ENCODE data around the gene FAM117A.
"Not testable (repeated sequence)": the region's sequence is repeated elsewhere in the genome, so short reads cannot be mapped to it uniquely, and the experiment has no call there.

Gene FAM117A

DNA sequence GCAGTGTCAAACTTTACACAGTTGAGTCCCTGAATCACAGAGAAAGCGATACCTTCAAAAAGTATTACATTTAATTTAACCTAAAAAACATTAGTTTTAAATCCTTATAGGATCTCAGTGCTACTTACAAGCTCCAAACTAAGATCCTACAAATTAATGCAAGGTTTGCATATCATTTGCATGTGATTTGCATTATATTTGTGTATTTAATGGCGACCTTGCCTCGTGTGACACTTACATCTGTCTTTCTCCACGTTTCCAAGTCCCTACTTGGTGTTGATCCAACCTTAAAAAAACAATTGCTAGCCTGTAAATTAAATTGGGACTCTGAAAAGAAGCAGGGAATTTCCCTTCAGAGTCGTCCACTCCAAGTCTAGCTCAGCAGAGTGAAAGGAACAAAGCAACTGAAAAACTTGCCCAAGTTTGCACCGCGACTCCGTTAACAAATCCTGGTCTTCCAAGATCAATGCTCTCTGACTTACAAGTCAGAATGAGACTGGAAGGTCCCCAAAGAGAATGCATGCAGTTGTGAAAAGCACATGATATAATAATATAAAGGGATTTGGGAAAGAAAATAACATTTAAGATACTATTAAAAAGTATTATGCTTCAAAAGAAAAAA is 739 bp upstream of the FAM117A start:
- DNase-seq (ENCODE audit: low read depth in 4 of 4, low spot score in 1 of 4), result no peak

DNA sequence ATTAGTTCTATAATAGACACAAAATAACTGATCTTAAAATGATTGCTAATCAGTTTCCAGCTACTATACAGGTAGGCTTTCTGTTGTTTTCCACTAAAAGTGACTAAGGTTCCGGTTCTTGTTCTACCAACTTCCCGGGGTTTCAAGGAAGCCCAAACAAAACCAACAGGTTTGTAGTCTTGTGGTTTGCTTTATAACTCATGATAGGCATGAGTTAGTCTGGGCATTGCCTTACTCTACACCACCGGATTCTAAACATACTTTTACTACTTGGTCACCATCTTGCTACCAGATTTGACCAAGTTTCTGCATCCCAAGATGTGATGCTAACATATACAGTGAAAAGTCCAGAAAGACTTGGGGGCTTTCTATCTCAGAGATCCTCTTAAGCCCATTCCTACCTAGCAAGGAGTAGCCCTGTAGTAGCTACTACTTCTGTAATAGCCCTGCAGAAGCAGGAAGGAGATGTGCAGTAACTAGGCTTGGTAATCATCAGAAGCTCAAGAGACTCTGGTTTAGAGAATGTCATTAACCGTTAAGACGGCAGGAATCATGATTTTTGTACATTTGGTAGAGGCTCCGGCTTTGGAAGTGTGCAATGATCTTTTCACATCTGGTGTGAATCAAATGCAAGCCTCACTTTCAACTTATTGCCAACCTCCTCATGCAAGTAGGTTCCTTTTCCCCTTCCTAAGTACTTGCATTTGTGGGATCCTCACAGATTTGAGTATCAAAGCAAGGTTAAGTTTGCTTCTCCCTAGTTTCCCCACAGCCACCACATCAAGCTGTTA is 1.6 kb downstream of the FAM117A start:
- no peak for DNase-seq (ENCODE audit: low read depth in 4 of 4, low spot score in 1 of 4)

DNA sequence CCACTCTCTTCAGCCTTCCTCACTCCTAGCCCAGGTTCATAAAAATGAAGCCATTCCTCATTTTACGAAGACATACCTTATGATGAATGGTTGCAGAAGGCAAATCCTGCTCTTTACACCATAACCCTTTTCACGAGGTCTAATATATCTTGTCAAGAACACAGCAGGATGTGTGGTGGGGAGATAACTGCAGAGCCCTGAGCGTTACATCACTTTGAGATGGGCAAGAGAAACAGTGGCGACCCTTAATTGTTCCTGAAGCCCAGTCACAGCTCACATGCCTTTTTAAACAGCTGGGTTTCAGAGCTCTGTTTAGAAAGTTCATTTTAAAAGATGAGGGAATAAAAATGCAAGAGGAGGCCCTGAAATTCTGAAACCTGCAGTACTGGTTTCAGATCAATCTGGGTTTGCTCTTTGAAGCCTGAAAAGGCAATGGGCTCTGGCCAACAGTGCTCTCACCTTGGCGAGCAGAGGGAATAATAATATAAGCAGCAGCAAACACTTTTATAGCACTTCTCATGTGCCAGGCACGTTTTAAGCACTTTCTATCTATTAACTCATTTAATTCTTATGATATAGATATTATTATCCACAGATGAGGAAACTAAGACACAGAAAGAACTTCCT is 2.9 kb downstream of the FAM117A start:
- no peak for DNase-seq (ENCODE audit: low read depth in 4 of 4, low spot score in 1 of 4)

DNA sequence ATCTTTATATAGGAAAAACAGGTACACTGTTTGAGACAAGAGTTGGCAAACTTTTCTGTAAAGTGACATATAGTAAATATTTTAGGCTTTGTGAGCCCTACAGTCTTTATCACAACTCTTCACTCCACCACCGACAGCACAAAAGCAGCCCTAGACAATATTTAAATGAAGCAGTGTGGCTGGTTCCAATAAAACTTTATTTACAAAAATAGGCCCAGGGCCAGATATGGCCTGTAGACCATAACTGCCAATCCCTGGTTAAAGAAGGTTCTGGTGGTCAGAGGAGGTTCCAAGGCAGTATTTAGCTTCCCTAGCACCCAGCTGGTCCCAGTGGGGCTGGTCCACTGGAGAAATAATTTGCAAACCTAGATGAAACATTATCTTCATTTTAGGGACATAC is 3.6 kb downstream of the FAM117A start:
- DNase-seq (ENCODE audit: low read depth in 4 of 4, low spot score in 1 of 4), result no peak

DNA sequence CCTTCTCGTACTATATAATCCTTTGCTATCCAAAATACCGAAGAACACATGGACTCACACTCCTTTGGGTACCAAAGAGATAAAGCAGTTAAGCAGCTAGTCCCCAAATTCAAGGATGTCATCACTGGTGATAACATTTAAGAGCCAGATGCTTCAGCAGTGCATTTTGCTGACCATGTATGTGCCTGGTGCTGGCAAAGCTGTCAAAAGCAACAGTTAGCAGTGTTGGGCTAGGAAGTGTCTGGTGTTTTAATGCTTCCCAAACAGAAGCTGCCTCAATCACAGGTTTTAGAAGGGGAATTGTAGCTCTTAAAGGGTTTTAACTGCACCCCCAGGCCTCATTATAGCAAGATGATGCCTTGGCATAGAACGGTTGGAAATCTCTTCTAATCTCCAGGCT is 4.7 kb downstream of the FAM117A start:
- no peak for DNase-seq (ENCODE audit: low read depth in 4 of 4, low spot score in 1 of 4)

- not testable (repeated sequence) for DNase-seq (ENCODE audit: low read depth in 4 of 4, low spot score in 1 of 4)
These were observed 5.4 kb downstream of the FAM117A start for GRCh38 chr17:49758464-49759010.

GRCh38 chr17:49757151-49757777 is 6.7 kb downstream of the FAM117A start:
- DNase-seq (ENCODE audit: low read depth in 4 of 4, low spot score in 1 of 4), result no peak

DNA sequence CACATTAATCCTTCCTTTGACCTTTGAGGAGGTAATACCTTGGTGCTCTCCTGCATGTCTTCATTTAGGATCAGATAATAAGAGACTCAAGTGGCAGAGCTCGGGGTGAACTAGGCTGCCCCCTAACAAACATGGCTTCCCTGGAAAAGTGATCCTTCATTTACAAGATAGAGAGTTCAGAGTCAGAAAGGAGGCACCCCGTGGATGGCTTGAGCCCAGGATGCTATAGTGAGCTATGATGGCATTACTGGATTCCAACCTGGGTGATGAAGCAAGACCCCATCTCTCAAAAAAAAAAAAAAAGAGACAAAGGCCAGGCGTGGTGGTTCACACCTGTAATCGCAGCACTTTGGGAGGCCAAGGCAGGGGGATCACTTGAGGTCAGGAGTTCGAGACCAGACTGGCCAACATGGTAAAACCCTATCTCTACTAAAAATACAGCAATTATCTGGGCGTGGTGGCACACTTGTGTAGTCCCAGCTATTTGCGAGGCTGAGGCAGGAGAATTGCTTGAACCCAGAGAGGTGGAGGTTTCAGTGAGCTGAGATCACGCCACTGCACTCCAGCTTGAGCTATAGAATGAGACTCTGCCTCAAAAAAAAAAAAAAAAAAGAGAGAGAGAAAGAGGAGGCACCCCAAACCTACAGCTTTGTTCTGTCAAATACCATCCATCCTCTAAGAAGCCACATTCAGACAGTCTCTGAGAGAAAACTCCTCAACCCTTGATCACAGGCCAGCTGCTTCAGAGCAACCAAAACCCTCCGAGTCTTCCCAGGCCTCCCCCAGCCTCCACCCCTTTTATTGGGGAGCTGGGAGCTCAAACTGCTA is 7.4 kb downstream of the FAM117A start:
- DNase-seq (ENCODE audit: low read depth in 4 of 4, low spot score in 1 of 4), result no peak

DNA sequence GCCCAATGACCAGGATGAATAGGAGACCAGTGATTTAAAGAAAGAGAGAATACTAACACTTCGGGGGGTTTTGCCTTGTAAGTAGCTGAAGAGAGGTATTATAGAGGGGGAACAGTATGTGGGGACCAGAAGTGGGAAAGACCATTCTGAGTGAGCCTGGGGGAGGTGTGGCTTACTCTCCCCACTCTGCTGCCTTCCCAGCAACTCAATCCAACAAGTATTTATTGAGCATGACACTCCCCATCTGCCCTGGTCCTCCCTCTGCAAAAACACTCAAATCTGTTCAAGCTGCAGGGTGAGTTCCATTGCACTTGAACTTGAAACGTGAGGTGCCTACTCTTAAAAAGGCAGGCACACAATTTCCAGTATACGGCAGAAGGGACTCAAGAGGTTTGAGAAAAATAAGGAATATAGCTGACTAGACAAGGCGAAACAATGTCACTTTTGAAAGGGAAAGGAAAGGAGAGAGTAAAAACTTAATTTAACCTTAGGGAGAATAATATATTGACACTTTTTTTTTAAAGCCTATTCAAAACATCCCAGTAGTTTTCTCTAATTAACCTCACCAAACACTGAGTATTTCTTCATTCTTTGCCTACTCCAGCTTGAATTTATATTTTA is 8.2 kb downstream of the FAM117A start:
- DNase-seq (ENCODE audit: low read depth in 4 of 4, low spot score in 1 of 4), result no peak

DNA sequence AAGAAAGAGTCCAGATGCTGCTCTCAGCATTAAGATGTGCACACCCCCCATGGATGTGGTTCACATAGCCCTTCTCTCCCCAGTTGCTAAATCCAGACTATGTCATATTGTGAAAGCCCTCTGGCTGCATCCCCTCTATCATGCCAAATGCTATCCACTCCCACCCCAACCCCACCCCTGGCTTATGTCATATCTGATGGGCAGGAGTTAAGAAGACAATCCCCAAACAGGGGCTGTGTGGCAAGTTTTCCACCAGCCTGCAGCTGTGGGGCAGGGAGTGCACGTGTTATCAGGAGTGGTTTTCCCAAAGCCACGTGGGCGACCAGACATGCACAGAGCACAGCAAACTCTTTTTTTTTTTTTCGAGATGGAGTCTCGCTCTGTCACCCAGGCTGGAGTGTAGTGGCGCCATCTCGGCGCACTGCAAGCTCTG is 10.0 kb downstream of the FAM117A start:
- no peak for DNase-seq (ENCODE audit: low read depth in 4 of 4, low spot score in 1 of 4)

GRCh38 chr17:49752508-49752907 is 11.4 kb downstream of the FAM117A start:
- DNase-seq (ENCODE audit: low read depth in 4 of 4, low spot score in 1 of 4), result no peak

DNA sequence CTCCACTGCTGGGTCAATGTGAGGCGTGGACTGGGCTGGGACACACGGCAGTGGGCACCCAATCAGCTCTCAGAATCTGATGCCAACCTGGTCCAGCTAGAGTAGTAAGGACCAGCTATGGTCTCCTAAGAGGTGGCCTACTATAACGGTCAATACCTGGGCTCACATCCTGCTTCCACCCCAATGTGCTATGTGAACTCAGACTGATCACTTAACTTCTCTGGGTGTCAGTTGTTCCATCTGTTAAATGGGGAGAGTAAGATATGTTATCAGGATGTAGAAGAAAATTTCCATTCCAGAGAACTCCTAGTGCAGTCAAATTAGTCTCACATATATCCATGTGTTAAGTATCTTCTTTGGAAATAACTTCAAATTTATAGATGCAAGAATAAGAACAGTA is 14.2 kb downstream of the FAM117A start:
- DNase-seq (ENCODE audit: low read depth in 4 of 4, low spot score in 1 of 4), result no peak

- peak in 3 of 4 experiments; percentile 7 to 49 (median 36) for DNase-seq (ENCODE audit: low read depth in 4 of 4, low spot score in 1 of 4)
These were observed 15.1 kb downstream of the FAM117A start for GRCh38 chr17:49748791-49749190.

DNA sequence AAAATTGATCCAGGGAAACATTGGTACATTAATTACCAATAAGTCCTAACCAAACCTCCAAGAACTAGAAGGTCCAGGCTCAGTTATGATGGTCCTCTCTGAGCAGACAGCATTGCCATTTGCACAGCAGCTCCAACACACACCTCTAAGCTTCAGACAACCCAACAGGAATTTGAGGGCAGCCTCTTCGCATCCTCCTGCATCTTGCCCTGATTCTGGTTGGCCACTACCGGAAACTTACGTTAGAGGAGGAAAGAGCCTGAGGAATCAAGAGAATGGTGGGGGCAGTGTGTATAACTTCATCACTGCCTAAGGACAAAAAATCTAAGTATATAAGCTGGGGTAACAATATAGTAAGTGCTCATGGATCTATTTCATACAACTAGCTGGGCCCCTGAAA is 15.7 kb downstream of the FAM117A start:
- DNase-seq (ENCODE audit: low read depth in 4 of 4, low spot score in 1 of 4), result no peak

DNA sequence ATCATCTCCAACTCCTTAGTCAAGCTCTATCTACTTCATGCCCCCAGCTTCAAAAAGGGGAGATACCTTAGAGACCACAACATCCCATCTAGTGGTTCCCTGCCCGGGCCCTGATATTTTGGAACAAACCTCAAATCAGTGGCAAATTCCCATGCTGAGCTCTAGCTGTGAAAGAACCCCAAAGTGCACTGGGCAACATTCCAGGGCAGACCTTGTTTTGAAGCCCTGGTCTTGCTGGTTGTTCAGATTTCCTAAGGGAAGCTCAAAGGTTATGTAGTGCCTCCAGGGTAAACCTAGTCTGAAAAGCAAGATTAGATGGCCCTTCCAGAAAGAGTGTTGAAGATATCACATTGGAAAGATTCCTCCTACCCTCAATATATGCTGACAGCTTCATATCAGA is 16.3 kb downstream of the FAM117A start:
- DNase-seq (ENCODE audit: low read depth in 4 of 4, low spot score in 1 of 4), result no peak

- no peak for DNase-seq (ENCODE audit: low read depth in 4 of 4, low spot score in 1 of 4)
These were observed 17.0 kb downstream of the FAM117A start for GRCh38 chr17:49746791-49747490.

DNA sequence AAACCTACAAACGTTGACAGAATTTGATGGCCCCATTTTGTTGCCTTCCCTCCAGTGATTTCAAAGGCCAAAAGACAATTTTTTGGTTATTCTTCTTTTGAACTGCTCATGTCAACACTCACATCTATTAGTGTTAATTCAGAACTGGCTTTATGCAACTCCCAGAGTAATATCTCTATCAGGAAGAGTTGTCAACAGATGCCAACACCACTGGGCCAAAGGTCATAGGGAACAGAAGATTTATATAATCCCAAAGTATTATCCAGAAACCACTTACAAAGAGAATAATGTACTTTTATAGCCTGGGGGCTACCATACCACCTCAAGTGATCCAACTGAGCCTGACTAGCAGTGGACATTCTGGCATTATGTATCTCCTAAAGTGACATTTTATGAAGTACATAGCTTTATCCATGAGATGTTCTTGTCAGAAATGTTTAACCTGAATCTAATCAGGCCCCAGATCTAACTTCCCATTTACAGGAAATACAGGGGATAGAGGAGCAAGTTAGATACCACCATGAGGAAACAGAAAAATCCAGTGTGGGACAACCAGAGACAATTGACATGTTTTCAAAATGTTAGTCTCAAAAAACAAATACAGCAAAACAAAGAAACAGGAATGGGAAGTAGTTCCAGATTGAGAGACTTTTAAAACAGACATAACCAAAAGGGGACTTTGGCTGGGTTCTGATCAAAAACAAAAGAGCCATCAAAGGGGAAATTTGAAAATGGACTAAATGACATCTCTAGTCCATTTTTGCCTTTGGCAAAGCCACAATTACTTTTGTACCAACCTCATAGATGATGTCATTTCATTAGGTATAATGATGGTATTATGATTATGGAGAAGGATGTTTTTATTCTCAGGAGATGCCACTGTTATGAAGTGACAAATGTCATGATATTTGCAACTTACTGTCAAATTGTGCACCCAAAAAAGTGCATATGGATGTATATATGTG is 18.5 kb downstream of the FAM117A start:
- DNase-seq (ENCODE audit: low read depth in 4 of 4, low spot score in 1 of 4), result no peak

DNA sequence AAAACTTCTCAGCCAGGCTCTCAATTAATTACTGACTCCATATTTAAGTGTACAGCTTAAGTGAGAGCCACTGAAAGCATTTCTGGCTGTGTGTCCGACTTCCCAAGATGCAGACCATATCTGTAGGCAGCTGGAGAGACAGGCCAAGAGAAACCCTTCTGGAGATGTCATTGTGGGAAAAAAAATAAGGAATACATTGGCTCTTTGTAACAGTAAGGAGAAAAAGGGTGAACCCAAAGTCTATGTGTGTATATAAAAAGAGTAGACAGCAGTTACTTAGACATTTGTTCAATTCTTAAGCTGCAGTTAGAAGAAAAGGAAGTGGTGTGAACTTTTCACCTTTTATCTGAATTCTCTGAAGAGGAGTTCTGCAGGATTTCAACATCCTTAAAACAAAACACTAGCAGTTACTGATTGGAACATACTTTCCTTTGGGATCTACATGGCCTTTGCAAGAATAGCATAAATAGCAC is 21.7 kb downstream of the FAM117A start:
- no peak for DNase-seq (ENCODE audit: low read depth in 4 of 4, low spot score in 1 of 4)

Data from stimulated activated CD4-positive, alpha-beta T cell treated with anti-CD3 and anti-CD28 coated beads, Interleukin-1b, Interleukin-23, amount 100 ng/mL, for 24 hours (primary cell).